Stomach (tissue), 9 donors: ENCODE data around the gene RPL18. TPM values are rescaled to one million over a fixed set of nuclear protein-coding genes. Genes with fewer than 3 reads are reported as not detected.

Experiments
- DNase-seq, 2 donors: peaks; one replicate each; pipeline versions ENCODE4 v3.0.0 to v3.0.0-alpha.2; 2013 to 2019
- H3K27ac ChIP-seq, 5 donors: fragments of 200-600 bp in 4 of 5; sonication (generic) in 4 of 5; one replicate each; pipeline ENCODE4 v1.5.1; 2013 to 2019; ENCODE audit warnings: mild to moderate bottlenecking in 1 of 5, moderate library complexity in 1 of 5
- H3K27me3 ChIP-seq, 3 donors: fragments of 200-600 bp; sonication (generic); one replicate each; pipeline ENCODE4 v1.5.1; 2017 to 2019; ENCODE audit warnings: mixed run types in 1 of 3
- H3K36me3 ChIP-seq, 4 donors: fragments of 200-600 bp; sonication (generic); 1 replicate in 3 of 4; 2 replicates in 1 of 4; pipeline ENCODE4 v1.5.1; 2016 to 2019
- H3K4me1 ChIP-seq, 4 donors: fragments of 200-600 bp; sonication (generic); one replicate each; pipeline ENCODE4 v1.5.1; 2016 to 2019
- H3K4me3 ChIP-seq, 4 donors: fragments of 200-600 bp; sonication (generic) in 3 of 4; one replicate each; pipeline ENCODE4 v1.5.1; 2016 to 2019; ENCODE audit warnings: mild to moderate bottlenecking in 1 of 4
- H3K9me3 ChIP-seq, 4 donors: fragments of 200-600 bp; sonication (generic); one replicate each; pipeline ENCODE4 v1.5.1; 2016 to 2019
- EP300 ChIP-seq: sonication (generic); formaldehyde crosslinking; IDR thresholded peaks from one replicate; pipeline ENCODE4 v1.6.1; 2017; ENCODE audit warnings: antibody characterized with exemption
- POLR2A ChIP-seq, 4 donors: fragments of 450-650 bp; IDR thresholded peaks; one replicate each; pipeline ENCODE4 v1.6.1; 2016; ENCODE audit warnings: antibody characterized with exemption in 4 of 4, control low read depth in 2 of 4, mild to moderate bottlenecking in 1 of 4, moderate library complexity in 1 of 4
- POLR2AphosphoS5 ChIP-seq, 3 donors: sonication (generic); formaldehyde crosslinking; IDR thresholded peaks; one replicate each; pipeline ENCODE4 v1.6.1; 2016; ENCODE audit warnings: antibody characterized with exemption in 3 of 3
- WGBS, 5 donors: extraction: QIAGEN DNeasy Blood & Tissue Kit in 3 of 5; methylation state at CpG; one replicate each; pipeline versions ENCODE4 v1.1.5 to v1.1.7; 2013 to 2018; 5-methylcytosine and 5-hydroxymethylcytosine counted together
- intact Hi-C: fragments of 100-400 bp; cut with DNase I; formaldehyde crosslinking; loops from one replicate; pipeline ENCODE4 v1.15.1; 2023; ENCODE audit warnings: low total_unique reads
- polyA plus RNA-seq, 3 donors: library from polyadenylated mRNA; stranded (reverse); fragments of 200-250 nt; gene quantifications; one replicate each; pipeline ENCODE4 v1.2.3, GENCODE V29; 2013
- total RNA-seq, 5 donors: library from RNA; depleted of rRNA; stranded (reverse); fragments of >200 nt; gene quantifications; one replicate each; pipeline versions ENCODE4 v1.1.0 to v1.2.3, GENCODE V29; 2014 to 2016
- TF ChIP-seq, protein P1 (sequence below), 7 experiments: fragments of 450-650 bp in 4 of 7; fragments of 200-600 bp in 3 of 7; sonication (generic) in 3 of 7; IDR thresholded peaks; one replicate each; pipeline ENCODE4 v1.5.1; 2016 to 2019; ENCODE audit warnings: antibody characterized with exemption in 7 of 7, control low read depth in 2 of 7, mild to moderate bottlenecking in 1 of 7
- donor health status: healthy with polysubstance abuse.
- donor health status: Bipolar disorder and iron deficiency.
- donor health status: healthy.

RPL18 gene
- total and polyA plus RNA-seq, 8 donors: 1,272 to 3,739 (median 2,415) TPM

DNA sequence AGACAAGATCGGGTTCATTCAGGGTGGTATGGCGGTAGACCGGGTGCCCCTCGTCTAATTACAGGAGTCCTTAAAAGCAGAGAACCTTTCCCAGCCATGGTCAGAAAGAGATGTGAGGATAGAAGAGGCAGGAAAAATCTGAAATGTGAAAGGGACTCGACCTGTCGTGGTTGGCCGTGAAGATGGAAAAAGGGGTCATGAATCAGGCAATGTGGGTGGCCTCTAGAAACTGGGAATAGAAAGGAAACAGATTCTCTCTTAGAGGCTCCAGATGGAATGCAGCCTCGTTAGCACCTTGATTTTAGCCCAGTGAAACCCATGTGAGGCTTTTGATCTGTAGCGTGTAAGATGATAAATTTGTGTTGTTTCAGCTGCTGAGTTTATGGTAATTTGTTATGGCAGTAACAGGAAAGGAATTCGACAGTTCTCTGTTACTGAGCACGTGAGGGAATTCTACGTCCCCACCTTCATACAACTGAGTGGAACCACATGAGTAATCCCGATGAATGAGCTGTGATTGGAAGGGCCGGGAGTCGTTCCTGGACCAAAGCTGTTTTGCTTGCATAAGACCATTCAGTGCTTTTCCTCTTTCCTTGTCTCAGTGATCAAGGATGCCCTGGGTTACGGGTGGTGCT is 38.0 kb upstream of the RPL18 start:
- Histone ChIP-seq H3K27me3 (no peaks in the 10 kb centered on the region), H3K36me3 (no peaks in the 10 kb centered on the region), H3K4me3 (no peak overlapping the region), H3K4me1 (peaks cover 0 to 22% (median 8%) of the 10 kb centered on the region in 4 donors), H3K9me3 (no peaks in the 10 kb centered on the region), H3K27ac (no peak overlapping the region)
- intact Hi-C loops: no loop called here
- TF ChIP-seq POLR2AphosphoS5 (IDR thresholded peaks at IDR 0.05) (no peak), POLR2A (IDR thresholded peaks at IDR 0.05) (no peak), EP300 (no peak)
- TF ChIP-seq, protein P1, sequence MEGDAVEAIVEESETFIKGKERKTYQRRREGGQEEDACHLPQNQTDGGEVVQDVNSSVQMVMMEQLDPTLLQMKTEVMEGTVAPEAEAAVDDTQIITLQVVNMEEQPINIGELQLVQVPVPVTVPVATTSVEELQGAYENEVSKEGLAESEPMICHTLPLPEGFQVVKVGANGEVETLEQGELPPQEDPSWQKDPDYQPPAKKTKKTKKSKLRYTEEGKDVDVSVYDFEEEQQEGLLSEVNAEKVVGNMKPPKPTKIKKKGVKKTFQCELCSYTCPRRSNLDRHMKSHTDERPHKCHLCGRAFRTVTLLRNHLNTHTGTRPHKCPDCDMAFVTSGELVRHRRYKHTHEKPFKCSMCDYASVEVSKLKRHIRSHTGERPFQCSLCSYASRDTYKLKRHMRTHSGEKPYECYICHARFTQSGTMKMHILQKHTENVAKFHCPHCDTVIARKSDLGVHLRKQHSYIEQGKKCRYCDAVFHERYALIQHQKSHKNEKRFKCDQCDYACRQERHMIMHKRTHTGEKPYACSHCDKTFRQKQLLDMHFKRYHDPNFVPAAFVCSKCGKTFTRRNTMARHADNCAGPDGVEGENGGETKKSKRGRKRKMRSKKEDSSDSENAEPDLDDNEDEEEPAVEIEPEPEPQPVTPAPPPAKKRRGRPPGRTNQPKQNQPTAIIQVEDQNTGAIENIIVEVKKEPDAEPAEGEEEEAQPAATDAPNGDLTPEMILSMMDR (IDR thresholded peaks at IDR 0.05): no peak
- peak in 1 of 2 donors; percentile 79 for DNase-seq
- 47 to 60% (median 54%) methylated on average over 16 of the region's 16 CpGs for WGBS, 5 donors

DNA sequence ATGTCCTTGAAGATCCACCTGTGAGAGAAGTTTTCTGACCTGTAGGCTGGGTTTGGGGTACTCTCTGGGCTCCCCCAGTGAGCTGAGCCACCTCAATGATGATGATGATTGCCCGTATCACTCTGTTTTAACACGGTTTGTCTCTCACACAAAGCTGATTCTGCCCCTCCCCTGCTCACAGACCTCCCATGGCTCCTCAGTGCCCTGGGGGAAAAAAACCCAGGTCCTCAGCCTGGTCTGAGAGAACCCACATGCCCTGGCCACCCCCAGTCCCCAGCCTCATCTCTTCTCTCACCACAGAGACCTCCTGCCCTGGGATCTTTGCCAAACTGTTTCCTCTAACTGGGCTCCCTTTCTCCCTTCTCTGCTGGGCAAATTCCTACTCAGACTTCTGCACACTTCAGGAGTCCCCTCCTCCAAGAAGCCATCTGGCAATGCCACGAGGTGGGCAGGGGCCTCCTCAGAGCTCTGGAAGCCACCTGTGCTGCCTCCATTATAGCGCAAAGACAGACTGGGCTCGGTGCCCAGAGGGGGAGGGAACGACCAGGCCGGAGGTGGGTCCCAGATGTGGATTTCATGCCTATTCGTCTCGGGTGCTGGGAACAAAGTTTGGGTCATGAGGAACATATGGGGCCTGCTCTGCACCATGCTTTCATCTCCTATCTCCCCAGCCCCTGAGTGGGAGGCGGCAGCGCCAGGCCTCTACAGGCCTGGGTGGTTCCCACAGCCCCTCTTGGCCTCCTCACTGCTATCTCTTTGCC is 35.5 kb upstream of the RPL18 start:
- intact Hi-C loops: no loop called here
- Histone ChIP-seq H3K4me1 (peaks cover 0 to 5% (median 2%) of the 10 kb centered on the region in 4 donors), H3K27ac (no peak overlapping the region), H3K36me3 (no peaks in the 10 kb centered on the region), H3K27me3 (no peaks in the 10 kb centered on the region), H3K4me3 (no peak overlapping the region), H3K9me3 (no peaks in the 10 kb centered on the region)
- TF ChIP-seq EP300 (no peak), POLR2A (IDR thresholded peaks at IDR 0.05) (no peak), POLR2AphosphoS5 (IDR thresholded peaks at IDR 0.05) (no peak)
- TF ChIP-seq, protein P1 (IDR thresholded peaks at IDR 0.05): no peak
- DNase-seq: peak in 1 of 2 donors; percentile 68
- WGBS, 5 donors: 39 to 63% (median 42%) methylated on average over 9 to 11 of the region's 11 CpGs

DNA sequence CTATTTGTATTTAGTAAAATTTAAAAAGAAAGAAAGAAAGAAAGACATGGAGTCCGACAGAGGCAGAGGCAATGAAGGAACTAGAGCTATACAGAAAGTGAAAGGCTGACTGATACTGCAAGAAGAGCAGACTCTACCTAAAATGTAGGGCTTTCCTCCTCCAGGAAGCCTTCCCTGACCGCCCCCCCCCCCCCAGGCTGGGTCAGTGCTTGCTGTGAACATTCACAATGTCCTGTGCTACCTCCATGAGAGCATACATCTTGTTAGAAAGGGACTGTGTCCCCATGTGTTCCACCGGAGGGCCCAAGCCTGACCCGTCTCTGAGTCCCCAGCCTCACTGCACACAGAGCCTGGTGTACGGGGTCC is 32.7 kb upstream of the RPL18 start:
- intact Hi-C loops: no loop called here
- WGBS, 5 donors: 71 to 98% (median 89%) methylated on average over 5 of the region's 5 CpGs
- no peak for TF ChIP-seq POLR2AphosphoS5 (IDR thresholded peaks at IDR 0.05)
- TF ChIP-seq POLR2A (IDR thresholded peaks at IDR 0.05): no peak
- TF ChIP-seq, protein P1 (IDR thresholded peaks at IDR 0.05): no peak
- TF ChIP-seq EP300: no peak
- H3K27ac ChIP-seq: no peak overlapping the region
- peaks cover 0 to 8% (median 5%) of the 10 kb centered on the region in 4 donors for H3K4me1 ChIP-seq
- H3K36me3 ChIP-seq: no peaks in the 10 kb centered on the region
- no peak for DNase-seq
- no peaks in the 10 kb centered on the region for H3K27me3 ChIP-seq
- no peaks in the 10 kb centered on the region for H3K9me3 ChIP-seq
- no peak overlapping the region for H3K4me3 ChIP-seq

DNA sequence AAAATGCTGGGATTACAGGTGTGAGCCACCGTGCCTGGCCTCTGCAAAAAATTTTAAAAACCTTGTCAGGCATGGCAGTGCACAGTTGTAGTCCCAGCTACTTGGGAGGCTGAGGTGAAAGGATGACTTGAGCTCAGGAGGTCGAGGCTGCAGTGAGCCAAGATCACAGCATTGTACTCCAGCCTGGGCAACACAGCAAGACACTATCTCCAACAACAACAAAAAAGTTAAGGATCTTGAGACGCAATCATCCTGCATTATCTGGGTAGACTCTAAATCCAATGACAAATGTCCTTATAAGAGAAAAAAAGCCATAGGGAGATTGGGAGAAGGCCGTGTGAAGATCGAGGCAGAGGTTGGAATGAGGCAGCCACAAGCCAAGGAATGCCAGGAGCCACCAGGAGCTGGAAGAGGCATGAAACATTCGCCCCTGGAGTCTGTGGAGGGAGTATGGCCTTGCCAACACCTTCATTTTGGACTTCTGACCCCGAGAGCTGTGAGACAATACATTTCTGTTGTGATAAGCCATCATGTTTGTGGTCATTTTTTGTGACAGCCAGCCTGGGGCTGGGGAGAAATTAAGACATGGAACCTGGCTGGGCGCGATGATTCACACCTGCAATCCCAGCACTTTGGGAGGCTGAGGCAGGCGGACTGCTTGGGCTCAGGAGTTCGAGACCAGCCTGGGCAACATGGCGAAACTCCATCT is 32.1 kb upstream of the RPL18 start:
- DNase-seq: no peak
- peaks cover 0 to 14% (median 9%) of the 10 kb centered on the region in 4 donors for H3K4me1 ChIP-seq
- H3K9me3 ChIP-seq: no peaks in the 10 kb centered on the region
- H3K27ac ChIP-seq: no peak overlapping the region
- no peak overlapping the region for H3K4me3 ChIP-seq
- H3K36me3 ChIP-seq: no peaks in the 10 kb centered on the region
- no peaks in the 10 kb centered on the region for H3K27me3 ChIP-seq
- no peak for TF ChIP-seq POLR2AphosphoS5 (IDR thresholded peaks at IDR 0.05)
- TF ChIP-seq EP300: no peak
- no peak for TF ChIP-seq POLR2A (IDR thresholded peaks at IDR 0.05)
- TF ChIP-seq, protein P1 (IDR thresholded peaks at IDR 0.05): no peak
- intact Hi-C loops: no loop called here
- 88 to 91% (median 89%) methylated on average over 12 of the region's 12 CpGs for WGBS, 5 donors
